GM21528 (cell line): ENCODE data around the gene SLC39A11.
"Not testable (repeated sequence)": the region's sequence is repeated elsewhere in the genome, so short reads cannot be mapped to it uniquely, and the experiment has no call there.

ENCODE experiments used
- ATAC-seq: cut with Tn5 transposase; IDR thresholded peaks from one replicate; pipeline ENCODE4 v1.9.1; 2021; ENCODE audit warnings: mild to moderate bottlenecking, moderate library complexity; ENCODE audit not compliant: unreplicated experiment, low FRiP score

SLC39A11 gene

GRCh38 chr17:73015722-73016276 lies 76.7 kb downstream of the SLC39A11 start:
- no peak for ATAC-seq

GRCh38 chr17:73013816-73014663 lies 78.4 kb downstream of the SLC39A11 start:
- ATAC-seq: no peak

- ATAC-seq: no peak
These were observed 79.2 kb downstream of the SLC39A11 start for GRCh38 chr17:73013301-73013700.

DNA sequence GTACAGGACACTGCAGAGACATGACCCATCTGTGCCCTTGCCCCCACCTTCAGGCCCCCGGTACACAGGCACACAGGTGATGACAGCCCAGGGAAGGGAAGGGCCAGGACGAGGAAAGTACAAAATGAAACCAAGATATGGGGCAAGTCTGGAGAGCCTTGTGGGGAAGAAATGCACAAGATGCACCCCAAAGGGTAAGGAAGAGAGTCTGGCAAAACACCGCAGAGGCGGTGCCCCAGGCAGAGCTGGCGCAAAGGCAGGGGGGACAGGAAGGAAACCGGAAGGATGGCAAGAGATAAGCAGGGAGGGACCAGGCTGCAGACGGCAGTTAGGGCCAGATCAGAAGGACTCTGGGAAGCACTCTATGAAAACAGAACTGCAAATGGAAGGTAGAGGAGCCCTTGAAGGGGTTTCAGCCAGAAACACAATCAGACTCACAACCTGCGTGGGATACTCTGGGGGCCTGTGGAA lies 81.4 kb downstream of the SLC39A11 start:
- ATAC-seq: no peak

- no peak for ATAC-seq
These were observed 82.1 kb downstream of the SLC39A11 start for GRCh38 chr17:73010414-73010813.

GRCh38 chr17:73007407-73007806 lies 85.1 kb downstream of the SLC39A11 start:
- ATAC-seq: no peak

- no peak for ATAC-seq
These were observed 87.1 kb downstream of the SLC39A11 start for GRCh38 chr17:73005360-73005759.

DNA sequence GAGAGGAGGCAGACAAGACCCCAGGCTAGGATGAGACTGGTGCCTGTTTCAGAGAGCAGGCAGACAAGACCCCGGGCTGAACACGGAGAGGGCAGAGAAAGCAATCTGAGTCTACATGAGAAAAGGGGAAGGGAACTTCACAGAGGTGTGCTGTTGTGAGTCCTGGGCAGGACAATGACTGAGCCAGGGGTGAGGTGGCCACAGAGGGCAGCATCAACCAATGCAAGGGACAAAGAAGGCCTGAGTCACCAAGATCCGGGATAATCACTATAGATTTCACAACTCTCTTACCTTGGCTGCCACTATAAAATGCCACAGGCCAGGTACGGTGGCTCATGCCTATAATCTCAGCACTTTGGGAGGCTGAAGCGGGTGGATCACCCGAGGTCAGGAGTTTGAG lies 89.0 kb downstream of the SLC39A11 start:
- no peak for ATAC-seq

- no peak for ATAC-seq
These were observed 91.7 kb downstream of the SLC39A11 start for GRCh38 chr17:73000832-73001231.

GRCh38 chr17:72999474-72999873 lies 93.0 kb downstream of the SLC39A11 start:
- ATAC-seq: not testable (repeated sequence)

- ATAC-seq: no peak
These were observed 94.1 kb downstream of the SLC39A11 start for GRCh38 chr17:72998343-72998742.

DNA sequence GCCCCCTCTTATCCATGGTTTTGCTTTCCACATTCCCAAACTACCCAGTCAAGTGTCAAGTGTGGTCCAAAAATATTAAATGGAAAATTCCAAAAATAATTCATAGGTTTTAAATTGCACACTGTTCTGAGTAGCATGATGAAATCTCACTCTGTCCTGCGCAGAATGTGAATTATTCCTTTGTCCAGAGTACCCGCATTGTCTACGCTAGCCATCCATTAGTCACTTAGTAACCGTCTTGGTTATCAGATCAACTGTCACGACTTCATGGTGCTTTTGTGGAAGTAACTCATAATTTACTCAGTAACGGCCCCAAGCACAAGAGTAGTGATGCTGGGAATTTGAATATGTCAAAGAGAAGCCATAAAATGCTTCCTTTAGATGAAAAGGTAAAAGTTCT lies 94.9 kb downstream of the SLC39A11 start:
- no peak for ATAC-seq

DNA sequence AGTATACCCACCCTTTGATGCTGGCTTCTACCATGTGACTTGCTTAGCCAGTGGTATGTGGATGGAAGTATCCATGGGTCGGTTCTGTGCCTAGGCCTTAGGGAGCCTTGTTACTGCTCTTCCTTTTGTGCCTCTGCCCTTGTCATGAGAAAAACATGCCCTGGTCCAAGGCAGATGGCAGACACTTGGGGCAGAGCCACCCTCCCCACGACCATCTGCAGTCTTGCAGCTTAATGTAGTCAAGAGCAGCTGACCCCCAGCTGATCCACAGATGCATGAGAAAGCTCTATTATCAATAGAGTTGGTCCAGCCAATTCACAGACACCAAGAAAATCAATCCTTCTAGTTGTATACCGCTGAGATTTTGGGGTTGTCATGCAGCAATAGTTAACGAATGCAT lies 95.7 kb downstream of the SLC39A11 start:
- ATAC-seq: no peak

GRCh38 chr17:72995008-72995656 lies 97.4 kb downstream of the SLC39A11 start:
- no peak for ATAC-seq

GRCh38 chr17:72992783-72993467 lies 99.6 kb downstream of the SLC39A11 start:
- ATAC-seq: not testable (repeated sequence)

- no peak for ATAC-seq
These were observed 100.8 kb downstream of the SLC39A11 start for GRCh38 chr17:72991651-72992050.

- ATAC-seq: no peak
These were observed 103.3 kb downstream of the SLC39A11 start for GRCh38 chr17:72989074-72989610.

- ATAC-seq: no peak
These were observed 104.0 kb downstream of the SLC39A11 start for GRCh38 chr17:72988451-72988850.

DNA sequence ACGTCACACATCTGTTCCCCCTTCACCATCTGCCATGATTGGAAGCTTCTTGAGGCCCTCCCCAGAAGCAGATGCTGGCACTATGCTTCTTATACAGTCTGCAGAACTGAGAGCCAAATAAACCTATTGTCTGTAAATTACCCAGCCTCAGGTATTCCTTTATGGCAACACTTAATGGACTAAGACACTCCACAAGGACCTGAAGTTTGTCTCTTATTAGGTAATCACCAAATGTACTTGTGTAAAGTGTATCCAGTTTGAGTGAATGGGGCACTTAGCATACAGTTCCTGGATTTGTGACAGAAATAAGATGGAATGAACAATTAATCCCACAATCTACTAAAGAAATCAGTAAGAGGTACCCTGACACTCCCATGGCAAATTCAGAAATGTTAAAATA lies 105.3 kb downstream of the SLC39A11 start:
- no peak for ATAC-seq

GRCh38 chr17:72985882-72986720 lies 106.4 kb downstream of the SLC39A11 start:
- peak; percentile 71 for ATAC-seq
